ENCODE data around the gene ABCD4. TPM values are rescaled to one million over a fixed set of nuclear protein-coding genes. Genes with fewer than 3 reads are reported as not detected.

The ABCD4 gene
- total RNA-seq, 1 donor, result 28.2 TPM

DNA sequence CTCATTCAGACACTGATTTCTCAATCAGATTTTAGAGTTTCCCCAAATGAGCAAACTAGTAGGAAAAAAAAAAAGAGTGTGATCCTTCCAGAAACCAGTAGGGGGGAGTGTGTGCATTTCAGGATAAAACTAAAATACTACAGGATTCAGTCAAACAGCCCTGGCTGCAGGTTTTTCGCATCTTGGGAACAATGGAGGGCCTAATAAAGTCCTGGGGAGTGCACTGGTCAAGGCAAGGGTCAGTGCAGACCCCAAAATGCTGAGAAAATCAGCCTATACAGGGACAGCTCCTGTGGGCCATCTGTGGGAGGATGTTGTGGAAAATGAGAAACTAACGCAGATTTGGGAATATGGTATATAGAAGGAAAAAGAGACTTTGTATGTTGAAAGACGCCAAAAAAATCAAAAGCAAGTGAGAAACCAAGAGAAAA is 22.2 kb upstream of the ABCD4 start:
- DNase-seq (ENCODE audit: low read depth), result peak; percentile 57
- TF ChIP-seq, protein P1, sequence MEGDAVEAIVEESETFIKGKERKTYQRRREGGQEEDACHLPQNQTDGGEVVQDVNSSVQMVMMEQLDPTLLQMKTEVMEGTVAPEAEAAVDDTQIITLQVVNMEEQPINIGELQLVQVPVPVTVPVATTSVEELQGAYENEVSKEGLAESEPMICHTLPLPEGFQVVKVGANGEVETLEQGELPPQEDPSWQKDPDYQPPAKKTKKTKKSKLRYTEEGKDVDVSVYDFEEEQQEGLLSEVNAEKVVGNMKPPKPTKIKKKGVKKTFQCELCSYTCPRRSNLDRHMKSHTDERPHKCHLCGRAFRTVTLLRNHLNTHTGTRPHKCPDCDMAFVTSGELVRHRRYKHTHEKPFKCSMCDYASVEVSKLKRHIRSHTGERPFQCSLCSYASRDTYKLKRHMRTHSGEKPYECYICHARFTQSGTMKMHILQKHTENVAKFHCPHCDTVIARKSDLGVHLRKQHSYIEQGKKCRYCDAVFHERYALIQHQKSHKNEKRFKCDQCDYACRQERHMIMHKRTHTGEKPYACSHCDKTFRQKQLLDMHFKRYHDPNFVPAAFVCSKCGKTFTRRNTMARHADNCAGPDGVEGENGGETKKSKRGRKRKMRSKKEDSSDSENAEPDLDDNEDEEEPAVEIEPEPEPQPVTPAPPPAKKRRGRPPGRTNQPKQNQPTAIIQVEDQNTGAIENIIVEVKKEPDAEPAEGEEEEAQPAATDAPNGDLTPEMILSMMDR (IDR thresholded peaks at IDR 0.05; ENCODE audit: insufficient read depth, low read length), result peak; percentile 80

DNA sequence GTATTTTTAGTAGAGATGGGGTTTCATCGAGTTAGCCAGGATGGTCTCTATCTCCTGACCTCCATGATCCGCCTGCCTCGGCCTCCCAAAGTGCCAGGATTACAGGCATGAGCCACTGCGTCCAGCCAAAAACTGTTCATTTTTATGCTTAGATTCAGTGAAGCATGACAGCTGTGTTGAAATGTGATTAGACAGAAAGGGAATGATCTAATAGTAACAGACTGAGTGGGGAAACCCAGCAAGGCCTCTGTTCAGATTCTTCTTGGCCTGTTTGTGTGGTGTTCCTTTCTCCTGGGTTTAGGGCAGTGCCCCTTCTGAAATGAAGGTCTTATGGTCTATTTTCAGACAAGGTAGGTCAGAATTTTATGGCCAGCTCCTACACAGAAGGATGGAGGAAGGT is 11.8 kb upstream of the ABCD4 start:
- no peak for DNase-seq (ENCODE audit: low read depth)
- TF ChIP-seq, protein P1 (IDR thresholded peaks at IDR 0.05; ENCODE audit: insufficient read depth, low read length), result no peak
- no peak overlapping the region for H3K4me3 ChIP-seq (ENCODE audit: low read depth, low read length)

More for the DNA sequence above, 22.2 kb upstream of the ABCD4 start:
- H3K4me3 ChIP-seq (ENCODE audit: low read depth, low read length), result no peak overlapping the region

DNA sequence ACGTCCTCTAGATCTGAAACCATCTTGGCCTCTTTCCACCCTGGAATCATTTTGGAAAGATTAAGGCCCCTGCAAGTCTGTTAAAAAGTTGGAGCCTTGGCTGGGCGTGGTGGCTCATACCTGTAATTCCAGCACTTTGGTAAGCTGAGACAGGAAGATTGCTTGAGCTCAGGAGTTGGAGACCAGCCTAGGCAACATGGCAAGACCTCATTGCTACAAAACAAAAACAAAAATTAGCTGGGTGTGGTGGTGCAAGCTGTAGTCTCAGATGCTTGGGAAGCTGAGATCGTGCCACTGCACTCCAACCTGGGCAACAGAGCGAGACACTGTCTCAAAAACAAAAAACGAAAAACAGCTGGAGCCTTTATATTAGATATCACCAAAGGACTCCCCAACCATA is 10.9 kb upstream of the ABCD4 start:
- TF ChIP-seq, protein P1 (IDR thresholded peaks at IDR 0.05; ENCODE audit: insufficient read depth, low read length), result no peak
- no peak overlapping the region for H3K4me3 ChIP-seq (ENCODE audit: low read depth, low read length)
- no peak for DNase-seq (ENCODE audit: low read depth)

DNA sequence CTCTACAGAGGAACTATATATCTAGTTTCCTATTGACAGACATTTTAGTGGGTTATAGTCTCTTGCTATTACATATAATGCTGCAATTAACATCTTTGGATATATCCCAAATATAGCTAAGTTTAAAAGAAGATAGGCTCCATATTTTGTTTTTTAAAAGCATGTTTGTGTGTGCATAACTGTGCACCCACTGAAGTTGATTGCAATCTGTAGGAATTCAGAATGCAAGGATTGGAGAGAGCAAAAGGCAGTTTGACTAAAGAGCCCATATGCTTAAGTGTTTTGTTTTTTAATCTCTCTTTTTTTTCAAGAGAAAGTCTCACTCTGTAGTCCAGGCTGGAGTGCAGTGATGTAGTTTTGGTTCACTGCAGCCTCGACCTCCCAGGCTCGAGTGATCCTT is 9.4 kb upstream of the ABCD4 start:
- DNase-seq (ENCODE audit: low read depth), result no peak
- no peak overlapping the region for H3K4me3 ChIP-seq (ENCODE audit: low read depth, low read length)

DNA sequence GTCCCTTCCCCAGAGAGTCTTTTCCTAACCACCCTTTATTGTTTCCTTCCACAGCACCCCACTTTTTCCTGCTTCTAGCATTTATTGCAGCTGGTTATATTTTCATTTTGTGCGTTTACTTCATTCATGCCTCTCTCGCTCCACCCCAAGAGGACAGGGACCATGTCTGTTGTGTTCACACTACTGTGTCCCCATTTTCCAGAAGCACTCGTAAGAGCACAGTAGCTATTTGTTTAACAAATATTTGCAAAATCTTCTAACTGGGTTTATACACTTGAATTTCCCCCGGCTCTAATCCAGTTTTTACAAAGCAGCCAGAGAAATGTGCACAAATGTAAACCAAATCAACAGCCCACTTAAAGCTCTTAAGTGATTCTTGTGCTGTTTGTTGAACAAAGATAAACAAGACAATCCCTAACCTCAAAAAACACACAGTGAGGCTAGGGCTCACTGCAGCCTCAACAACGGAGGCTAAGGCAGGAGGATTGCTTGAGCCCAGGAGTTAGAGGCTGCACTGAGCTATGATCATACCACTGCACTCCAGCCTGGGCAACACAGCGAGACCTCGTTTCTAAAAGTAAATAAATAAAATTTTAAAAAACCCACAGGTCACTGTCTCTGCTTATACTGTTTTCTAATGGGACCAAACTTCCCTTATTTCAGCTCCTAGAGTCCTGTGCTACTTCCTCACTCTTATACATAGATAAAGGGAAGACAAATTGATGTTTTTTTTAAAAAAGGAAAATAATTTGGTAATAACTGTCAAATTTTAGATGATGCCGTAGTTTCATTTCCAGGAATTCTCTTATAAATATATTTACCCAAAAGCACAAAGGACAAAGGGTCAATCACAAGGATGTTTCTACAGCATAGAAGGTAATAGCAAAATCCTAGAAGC is 6.6 kb upstream of the ABCD4 start:
- TF ChIP-seq, protein P1 (IDR thresholded peaks at IDR 0.05; ENCODE audit: insufficient read depth, low read length), result no peak
- no peak for DNase-seq (ENCODE audit: low read depth)
- H3K4me3 ChIP-seq (ENCODE audit: low read depth, low read length), result no peak overlapping the region

More for the DNA sequence above, 9.4 kb upstream of the ABCD4 start:
- TF ChIP-seq, protein P1 (IDR thresholded peaks at IDR 0.05; ENCODE audit: insufficient read depth, low read length), result no peak

DNA sequence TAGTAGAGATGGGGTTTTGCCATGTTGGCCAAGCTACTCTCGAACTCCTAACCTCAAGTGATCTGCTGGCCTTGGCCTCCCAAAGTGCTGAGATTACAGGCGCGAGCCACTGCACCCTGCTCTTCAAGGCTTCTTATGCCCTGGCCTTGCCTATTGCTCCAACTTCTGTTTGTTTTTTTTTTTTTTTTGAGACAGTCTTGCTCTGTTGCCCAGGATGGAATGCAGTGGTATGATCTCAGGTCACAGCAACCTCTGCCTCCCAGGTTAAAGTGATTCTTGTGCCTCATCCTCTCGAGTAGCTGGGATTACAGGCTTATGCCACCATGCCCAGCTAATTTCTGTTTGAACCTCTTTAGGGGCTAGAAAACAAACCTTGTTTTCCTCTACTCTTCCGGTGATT is 6.0 kb upstream of the ABCD4 start:
- no peak overlapping the region for H3K4me3 ChIP-seq (ENCODE audit: low read depth, low read length)
- TF ChIP-seq, protein P1 (IDR thresholded peaks at IDR 0.05; ENCODE audit: insufficient read depth, low read length), result no peak
- no peak for DNase-seq (ENCODE audit: low read depth)
